GM19467 (cell line): Measurements from ENCODE around the gene MREG.
A peak's percentile ranks its signal among the peaks of the same experiment; 100 is the strongest.
"Not testable (repeated sequence)": the region's sequence is repeated elsewhere in the genome, so short reads cannot be mapped to it uniquely, and the experiment has no call there.

Source experiments
- ATAC-seq: cut with Tn5 transposase; IDR thresholded peaks from one replicate; pipeline ENCODE4 v1.9.1; 2021; ENCODE audit warnings: mild to moderate bottlenecking, moderate library complexity; ENCODE audit not compliant: unreplicated experiment

Gene MREG

DNA sequence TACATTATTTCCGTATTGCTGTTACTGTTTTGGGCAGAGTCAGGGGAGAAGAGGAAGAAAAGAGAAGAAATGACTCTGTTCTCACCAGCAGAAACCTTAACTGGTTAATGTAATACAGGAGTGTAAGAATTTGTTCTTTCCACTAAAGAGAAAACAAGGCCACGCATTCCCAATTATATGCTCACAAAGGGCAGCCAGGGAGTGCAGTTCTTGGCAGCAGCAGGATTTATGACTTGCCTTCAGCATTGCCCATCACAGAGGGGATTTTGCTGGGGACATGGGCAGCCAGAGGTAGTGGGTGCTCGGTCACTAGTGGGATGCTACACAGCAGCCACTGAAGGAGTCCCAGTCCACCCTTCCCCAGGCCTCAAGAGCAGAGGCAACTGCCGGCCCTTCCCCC is 18.4 kb downstream of the MREG start:
- ATAC-seq = no peak

- ATAC-seq = not testable (repeated sequence)
Measured at GRCh38 chr2:215988556-215989207, 24.7 kb downstream of the MREG start.

GRCh38 chr2:215985257-215985656 is 28.1 kb downstream of the MREG start:
- no peak for ATAC-seq

GRCh38 chr2:215984661-215985060 is 28.7 kb downstream of the MREG start:
- ATAC-seq = no peak

DNA sequence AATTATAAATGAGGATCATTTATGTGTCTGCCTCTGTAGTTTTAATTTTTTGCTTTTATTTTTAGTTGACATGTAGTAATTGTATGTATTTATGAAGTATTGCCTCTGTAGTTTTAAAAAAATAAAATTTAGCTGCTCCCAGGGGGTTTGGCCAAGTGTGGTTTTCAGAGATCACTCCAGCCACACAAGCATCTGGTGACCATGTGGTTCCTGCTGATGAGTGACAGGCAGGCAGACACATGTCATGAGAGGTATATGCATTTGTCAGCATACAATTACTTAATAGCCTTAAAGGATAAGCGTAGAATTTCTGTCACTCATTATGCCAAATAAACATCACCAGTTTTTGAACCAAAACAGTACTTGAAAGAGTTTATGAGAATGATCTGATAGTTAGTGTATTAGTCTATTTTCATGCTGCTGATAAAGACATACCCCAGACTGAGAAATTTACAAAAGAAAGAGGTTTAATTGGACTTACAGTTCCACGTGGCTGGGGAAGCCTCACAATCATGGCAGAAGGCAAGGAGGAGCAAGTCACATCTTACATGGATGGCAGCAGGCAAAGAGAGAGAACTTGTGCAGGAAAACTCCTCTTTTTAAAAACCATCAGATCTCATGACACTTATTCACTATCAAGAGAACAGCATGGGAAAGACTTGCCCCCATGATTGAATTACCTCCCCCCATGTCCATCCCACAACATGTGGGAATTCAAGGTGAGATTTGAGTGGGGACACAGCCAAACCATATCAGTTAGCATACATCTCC is 29.6 kb downstream of the MREG start:
- ATAC-seq = peak; percentile 36

DNA sequence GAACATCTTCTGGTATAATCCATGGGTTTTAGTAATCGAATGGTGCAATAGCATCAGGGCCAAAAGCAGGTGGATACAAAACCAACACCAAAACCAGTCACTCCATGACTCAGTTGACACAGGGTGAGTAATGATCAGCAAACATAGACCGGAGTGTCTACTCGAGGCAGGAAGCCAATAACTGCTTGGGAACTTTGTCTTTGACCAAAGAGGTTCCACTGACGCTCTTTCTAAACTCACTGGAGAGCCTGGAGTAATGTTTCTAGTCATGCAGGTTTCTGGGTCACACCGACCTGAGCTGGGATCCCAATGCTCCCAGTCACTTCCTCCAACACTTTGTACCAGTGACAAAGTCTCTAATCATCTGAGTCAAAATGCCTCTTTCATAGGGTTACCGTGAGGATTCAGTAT is 30.9 kb downstream of the MREG start:
- ATAC-seq = no peak

DNA sequence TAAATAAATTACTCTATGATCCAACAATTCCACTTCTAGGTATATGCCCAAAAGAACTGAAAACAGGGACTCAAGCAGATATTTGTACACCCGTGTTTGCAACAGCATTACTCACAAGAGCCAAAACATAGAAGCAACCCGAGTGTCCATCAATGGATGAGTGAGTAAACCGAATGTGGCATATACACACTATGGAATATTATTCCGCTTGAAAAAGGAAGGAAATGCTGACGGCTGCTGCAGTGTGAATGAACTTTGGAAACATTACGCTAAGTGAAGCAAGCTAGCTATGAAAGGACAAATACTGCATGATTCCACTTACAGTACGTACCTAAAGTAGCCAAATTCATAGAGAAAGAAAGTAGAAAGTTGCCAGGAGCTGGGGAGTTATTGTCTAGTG is 32.2 kb downstream of the MREG start:
- ATAC-seq = no peak

DNA sequence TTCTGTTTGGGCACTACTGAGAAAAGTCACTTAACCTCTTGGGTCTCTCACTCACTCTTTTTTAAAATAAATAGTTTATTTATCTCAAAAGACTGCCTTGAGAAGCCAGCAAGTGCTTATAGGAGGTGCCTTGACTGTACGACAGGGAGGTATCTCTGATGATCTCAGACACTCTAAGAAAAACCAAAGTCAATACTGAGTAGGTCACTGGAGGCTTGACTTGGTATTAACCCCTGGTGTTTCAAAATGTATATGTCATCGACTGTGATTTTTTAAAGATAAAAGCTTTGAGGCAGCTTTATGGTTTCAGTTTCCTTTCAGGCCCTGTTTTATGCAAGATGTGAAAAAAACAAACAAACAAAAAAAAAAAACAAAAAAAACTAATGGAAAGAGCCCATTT is 33.7 kb downstream of the MREG start:
- peak; percentile 50 for ATAC-seq

DNA sequence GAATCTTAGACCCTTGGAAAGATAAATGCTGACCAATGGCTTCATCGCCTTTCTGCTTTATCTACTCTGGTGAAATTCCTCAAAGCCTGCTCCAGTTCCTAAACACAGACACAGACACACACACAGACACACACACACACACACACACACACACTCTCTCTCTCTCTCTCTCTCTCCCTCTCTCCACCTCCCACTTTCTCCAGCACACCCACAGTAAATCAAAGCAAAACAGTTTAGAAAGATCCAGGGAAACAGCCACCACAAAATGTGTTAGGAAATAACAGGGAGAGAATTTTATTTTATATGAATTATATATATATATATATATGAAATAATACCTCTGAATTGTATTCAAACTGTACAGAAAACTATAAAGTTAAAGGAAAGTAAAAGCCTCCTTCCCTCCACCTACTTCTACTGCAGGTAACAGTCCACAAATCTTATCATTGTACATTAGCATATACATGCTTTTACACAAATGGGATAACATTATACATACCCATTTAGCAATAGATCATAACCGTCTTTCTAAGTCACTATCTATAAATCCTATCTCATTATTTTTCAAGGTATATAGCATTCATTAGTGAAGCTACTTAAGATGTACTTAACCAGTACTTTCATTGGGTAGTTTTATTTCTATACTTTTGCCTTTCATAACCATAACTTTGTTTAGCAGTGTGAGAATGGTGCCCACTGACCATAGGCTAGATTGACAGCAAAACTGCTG is 38.5 kb downstream of the MREG start:
- no peak for ATAC-seq

DNA sequence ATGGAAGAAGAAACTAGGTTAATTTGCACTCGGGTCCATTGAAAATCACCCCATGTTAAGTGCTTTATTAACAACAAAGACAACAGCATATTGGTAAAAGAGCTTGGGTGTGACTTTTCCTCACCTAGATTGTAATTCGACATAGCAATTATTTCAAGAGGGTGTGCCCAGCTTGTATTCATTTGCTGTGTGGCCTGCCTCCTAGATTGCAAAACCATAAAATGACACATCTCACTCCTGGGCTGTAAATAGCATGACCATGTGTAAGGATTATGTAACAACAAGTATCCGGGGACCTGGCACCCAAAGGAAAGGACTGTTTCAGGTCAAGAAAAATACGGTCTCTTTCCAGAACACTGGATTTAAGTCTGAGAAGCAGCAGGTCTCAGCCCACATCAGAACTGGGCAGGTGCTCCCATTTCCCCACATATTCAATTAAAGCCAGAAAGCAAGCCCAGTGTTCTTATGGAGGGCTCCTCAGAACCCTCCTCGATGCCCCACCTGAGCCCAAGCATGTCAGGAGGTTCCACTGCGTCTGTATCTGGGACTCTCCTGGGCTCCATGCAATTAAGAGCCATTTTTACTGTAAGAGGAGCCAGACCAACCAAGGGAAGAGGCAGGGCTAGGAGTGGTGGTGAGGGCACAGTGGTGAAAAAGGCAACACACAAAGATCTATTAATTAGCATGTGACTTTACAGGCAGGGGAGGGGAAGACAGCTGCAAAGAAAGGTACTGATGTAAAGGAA is 39.2 kb downstream of the MREG start:
- no peak for ATAC-seq

DNA sequence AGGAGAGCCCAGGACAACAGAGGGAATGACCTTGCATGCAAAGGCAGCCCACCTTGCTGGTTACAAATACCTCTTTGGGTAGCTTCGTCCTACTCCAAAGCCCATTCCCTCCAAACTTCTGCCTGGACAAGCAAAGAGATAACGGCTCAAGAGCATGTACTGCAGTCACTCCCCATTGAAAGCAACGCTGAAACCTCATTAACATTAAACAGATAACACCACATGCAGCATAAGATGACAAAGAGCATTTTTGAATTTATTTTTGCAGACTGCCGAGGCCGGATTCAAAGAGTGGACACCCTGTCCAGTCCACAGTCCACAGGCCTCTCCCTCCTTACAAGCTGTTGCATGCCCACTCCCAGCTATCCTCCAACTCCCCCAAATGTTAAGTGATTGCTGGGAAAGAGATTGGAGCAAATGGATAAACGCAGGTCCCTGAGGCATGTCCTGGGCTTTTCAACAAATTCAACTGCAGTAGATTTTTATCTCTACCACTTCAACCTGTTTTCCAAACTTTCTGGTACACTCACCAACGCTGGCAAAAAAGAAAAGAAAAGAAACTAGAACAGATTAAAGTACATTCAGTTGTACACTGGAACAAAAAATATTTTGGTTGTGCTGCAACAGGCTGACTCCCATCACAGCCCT is 40.1 kb downstream of the MREG start:
- ATAC-seq = no peak

- no peak for ATAC-seq
Measured at GRCh38 chr2:215971671-215972070, 41.7 kb downstream of the MREG start.

GRCh38 chr2:215970894-215971293 is 42.5 kb downstream of the MREG start:
- not testable (repeated sequence) for ATAC-seq

- ATAC-seq = no peak
Measured at GRCh38 chr2:215970425-215970824, 42.9 kb downstream of the MREG start.

GRCh38 chr2:215969131-215969841 is 44.1 kb downstream of the MREG start:
- no peak for ATAC-seq

GRCh38 chr2:215968499-215968898 is 44.9 kb downstream of the MREG start:
- ATAC-seq = no peak

DNA sequence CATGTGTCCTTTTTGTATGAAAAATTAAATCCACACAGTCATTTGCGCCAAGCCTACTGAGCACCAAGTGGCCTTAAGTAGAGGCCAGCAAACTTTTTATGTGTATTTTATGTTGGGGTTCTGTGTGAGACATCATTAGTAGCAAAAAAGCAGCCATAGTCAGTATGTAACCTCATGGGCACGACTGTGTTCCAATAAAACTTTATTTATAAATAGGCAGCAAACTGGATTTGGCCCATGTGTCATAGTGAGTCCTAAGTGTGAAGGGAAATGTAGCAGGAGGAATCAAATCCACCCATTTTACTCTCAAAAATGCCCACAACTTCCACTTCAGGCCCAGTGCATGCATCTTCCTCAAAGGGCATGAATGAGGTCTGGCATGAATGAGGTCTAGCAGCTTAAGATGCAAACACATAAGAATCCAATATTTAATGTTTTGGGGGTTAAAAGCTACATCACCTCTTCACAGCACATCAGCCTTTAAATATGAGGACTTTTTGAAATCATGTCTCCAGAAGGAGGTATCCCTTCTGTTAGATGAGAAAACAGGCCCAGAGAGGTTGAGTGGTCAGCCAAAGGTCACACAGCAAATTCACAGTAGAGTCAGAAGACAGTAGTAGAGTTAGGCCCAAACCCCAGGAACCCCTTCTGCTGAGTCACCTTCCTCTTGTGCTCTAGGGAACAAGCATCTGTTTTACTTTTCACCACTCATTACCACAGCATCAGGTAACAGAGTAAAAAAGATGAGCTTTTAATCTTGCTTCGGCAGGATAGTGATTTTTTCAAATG is 45.6 kb downstream of the MREG start:
- ATAC-seq = no peak

DNA sequence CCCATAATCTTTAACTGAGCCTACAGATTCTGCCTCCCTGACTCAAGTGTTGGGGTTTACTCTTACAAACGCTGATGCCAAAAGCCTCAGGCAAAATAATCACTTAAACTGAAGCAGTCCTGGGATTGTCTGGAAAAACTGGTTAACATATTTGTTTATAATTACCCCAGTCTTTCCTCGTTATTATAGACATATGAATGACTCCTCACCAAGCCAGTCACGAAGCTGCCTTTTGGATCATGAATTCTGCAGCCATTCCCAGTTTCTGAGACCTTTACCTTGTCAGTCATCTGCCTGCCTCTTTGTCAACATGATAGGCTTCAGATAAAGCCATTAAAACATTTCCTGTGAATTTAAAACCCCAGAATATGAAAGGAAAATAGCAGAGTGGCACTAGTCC is 46.4 kb downstream of the MREG start:
- ATAC-seq = no peak

- ATAC-seq = no peak
Measured at GRCh38 chr2:215966274-215966673, 47.1 kb downstream of the MREG start.
